Tibial nerve (tissue), 4 donors: ENCODE results near the gene PHF21B. TPM values are rescaled to one million over a fixed set of nuclear protein-coding genes. Genes with fewer than 3 reads are reported as not detected.

ENCODE experiments used
- DNase-seq, 2 donors: peaks; one replicate each; pipeline ENCODE4 v3.0.0-alpha.2; 2019; ENCODE audit warnings: low spot score in 2 of 2
- H3K27ac ChIP-seq, 4 donors: fragments of 200-600 bp; sonication (generic) in 3 of 4; one replicate each; pipeline ENCODE4 v1.5.1; 2017 to 2019; ENCODE audit warnings: mild to moderate bottlenecking in 1 of 4
- H3K27me3 ChIP-seq, 2 donors: fragments of 200-600 bp; sonication (generic) in 1 of 2; one replicate each; pipeline versions ENCODE4 v1.5.1 to v1.6.0; 2017 to 2019
- H3K36me3 ChIP-seq, 3 donors: fragments of 200-600 bp; sonication (generic); one replicate each; pipeline ENCODE4 v1.5.1; 2018 to 2019
- H3K4me1 ChIP-seq, 4 donors: fragments of 200-600 bp; sonication (generic) in 3 of 4; one replicate each; pipeline ENCODE4 v1.5.1; 2017 to 2019
- H3K4me3 ChIP-seq, 4 donors: fragments of 200-600 bp; sonication (generic) in 3 of 4; one replicate each; pipeline ENCODE4 v1.5.1; 2017 to 2019; ENCODE audit warnings: mild to moderate bottlenecking in 1 of 4, moderate library complexity in 1 of 4
- H3K9me3 ChIP-seq, 4 donors: fragments of 200-600 bp; sonication (generic) in 3 of 4; one replicate each; pipeline ENCODE4 v1.5.1; 2017 to 2019
- CTCF ChIP-seq, 5 experiments: fragments of 200-600 bp in 3 of 5; fragments of 450-650 bp in 2 of 5; sonication (generic) in 3 of 5; IDR thresholded peaks; one replicate each; pipeline ENCODE4 v1.5.1; 2016 to 2019; ENCODE audit warnings: antibody characterized with exemption in 5 of 5, mild to moderate bottlenecking in 3 of 5, moderate library complexity in 2 of 5
- EP300 ChIP-seq, 2 donors: sonication (generic); formaldehyde crosslinking; IDR thresholded peaks; one replicate each; pipeline ENCODE4 v1.6.1; 2017; ENCODE audit warnings: antibody characterized with exemption in 2 of 2, mild to moderate bottlenecking in 1 of 2
- POLR2A ChIP-seq, 2 donors: fragments of 450-650 bp; IDR thresholded peaks; one replicate each; pipeline ENCODE4 v1.6.1; 2017; ENCODE audit warnings: antibody characterized with exemption in 2 of 2, mild to moderate bottlenecking in 2 of 2, moderate library complexity in 2 of 2
- WGBS, 2 donors: methylation state at CpG; one replicate each; pipeline ENCODE4 v1.1.5; 2018; 5-methylcytosine and 5-hydroxymethylcytosine counted together
- total RNA-seq, 4 donors: library from RNA; depleted of rRNA; stranded (reverse); fragments of >200 nt; gene quantifications; one replicate each; pipeline ENCODE4 v1.1.0, GENCODE V29; 2016

PHF21B gene
- total RNA-seq, 4 donors from 2014 or later, result 0.39 to 4.2 (median 0.90) TPM; not detected in 1

- H3K9me3 ChIP-seq, result no peaks in the 10 kb centered on the region
- DNase-seq, result no peak
- H3K4me1 ChIP-seq, result no peaks in the 10 kb centered on the region
- no peaks in the 10 kb centered on the region for H3K36me3 ChIP-seq
- no peak overlapping the region for H3K27ac ChIP-seq
- H3K27me3 ChIP-seq, result peaks cover 0 to 27% of the 10 kb centered on the region in 2 donors
- 64 to 81% methylated on average over 1 of the region's 1 CpG for WGBS, 2 donors
- TF ChIP-seq CTCF (IDR thresholded peaks at IDR 0.05), result no peak
- TF ChIP-seq EP300 (IDR thresholded peaks at IDR 0.05), result no peak
- no peak overlapping the region for H3K4me3 ChIP-seq
These were observed 22.0 kb upstream of the PHF21B start for GRCh38 chr22:45031629-45032403.

DNA sequence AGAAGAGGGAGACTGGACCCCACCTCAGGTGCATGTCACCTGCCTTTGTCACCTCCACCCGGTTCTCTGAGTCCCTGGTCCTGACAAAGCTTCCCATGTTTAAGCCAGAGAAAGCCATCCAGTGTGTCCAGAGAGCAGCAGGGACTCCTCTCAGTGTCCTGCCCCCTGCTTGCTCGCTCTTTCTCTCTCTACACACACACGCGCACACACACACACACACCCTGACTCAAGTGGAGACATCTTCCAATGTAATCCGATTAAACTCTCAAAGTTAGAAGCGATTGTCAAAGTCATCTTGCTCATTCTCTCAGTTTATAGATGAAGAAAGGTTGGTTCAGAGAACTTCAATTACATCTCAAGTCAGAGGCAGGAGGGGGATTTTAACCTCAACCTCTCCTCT lies 19.7 kb upstream of the PHF21B start:
- H3K27me3 ChIP-seq, result peaks cover 0 to 10% of the 10 kb centered on the region in 2 donors
- no peaks in the 10 kb centered on the region for H3K9me3 ChIP-seq
- no peak for DNase-seq
- H3K36me3 ChIP-seq, result no peaks in the 10 kb centered on the region
- H3K4me3 ChIP-seq, result no peak overlapping the region
- no peak overlapping the region for H3K27ac ChIP-seq
- TF ChIP-seq POLR2A (IDR thresholded peaks at IDR 0.05) (no peak), EP300 (IDR thresholded peaks at IDR 0.05) (no peak), CTCF (IDR thresholded peaks at IDR 0.05) (no peak)
- no peaks in the 10 kb centered on the region for H3K4me1 ChIP-seq
- WGBS, 2 donors, result 80 to 81% methylated on average over 6 of the region's 6 CpGs

GRCh38 chr22:45026511-45026910 lies 16.7 kb upstream of the PHF21B start:
- Histone ChIP-seq H3K4me3 (no peak overlapping the region), H3K4me1 (no peaks in the 10 kb centered on the region), H3K9me3 (no peaks in the 10 kb centered on the region), H3K27me3 (peaks cover 0 to 20% of the 10 kb centered on the region in 2 donors), H3K36me3 (no peaks in the 10 kb centered on the region), H3K27ac (no peak overlapping the region)
- whole genome bisulfite sequencing, 2 donors, result 63 to 66% methylated on average over 6 of the region's 6 CpGs
- no peak for DNase-seq
- no peak for TF ChIP-seq CTCF (IDR thresholded peaks at IDR 0.05)
- no peak for TF ChIP-seq EP300 (IDR thresholded peaks at IDR 0.05)
- TF ChIP-seq POLR2A (IDR thresholded peaks at IDR 0.05), result no peak

GRCh38 chr22:45023431-45023830 lies 13.6 kb upstream of the PHF21B start:
- WGBS, 2 donors, result 30 to 41% methylated on average over 9 of the region's 9 CpGs
- DNase-seq, result no peak
- TF ChIP-seq EP300 (IDR thresholded peaks at IDR 0.05) (no peak), CTCF (IDR thresholded peaks at IDR 0.05) (no peak), POLR2A (IDR thresholded peaks at IDR 0.05) (no peak)
- Histone ChIP-seq H3K27me3 (peaks cover 0 to 32% of the 10 kb centered on the region in 2 donors), H3K4me1 (no peaks in the 10 kb centered on the region), H3K9me3 (no peaks in the 10 kb centered on the region), H3K36me3 (no peaks in the 10 kb centered on the region), H3K27ac (no peak overlapping the region), H3K4me3 (no peak overlapping the region)

GRCh38 chr22:45019861-45020655 lies 10.3 kb upstream of the PHF21B start:
- Histone ChIP-seq H3K9me3 (no peaks in the 10 kb centered on the region), H3K4me3 (no peak overlapping the region), H3K36me3 (no peaks in the 10 kb centered on the region), H3K4me1 (no peaks in the 10 kb centered on the region), H3K27ac (no peak overlapping the region), H3K27me3 (peaks cover 0 to 38% of the 10 kb centered on the region in 2 donors)
- TF ChIP-seq POLR2A (IDR thresholded peaks at IDR 0.05), result no peak
- no peak for TF ChIP-seq CTCF (IDR thresholded peaks at IDR 0.05)
- TF ChIP-seq EP300 (IDR thresholded peaks at IDR 0.05), result no peak
- DNase-seq, result no peak
- WGBS, 2 donors, result 62 to 68% methylated on average over 16 of the region's 16 CpGs
